PC-3 (cell line): ENCODE results near the gene TMEM229A. TPM values are rescaled to one million over a fixed set of nuclear protein-coding genes. Genes with fewer than 3 reads are reported as not detected.

Source experiments
- ATAC-seq: fragments of 200-7000 bp; cut with Tn5 transposase; 2 replicates; pipeline ENCODE4 v1.9.1; 2020; ENCODE audit warnings: mild to moderate bottlenecking, moderate library complexity
- BruUV-seq: library from RNA; stranded (reverse); fragments of 400-500 nt; replicated peaks from 2 replicates; lab custom pipeline; 2021; lab: Mats Ljungman, UMichigan
- CTCF ChIA-PET: fragments of 300-600 bp; sonication (Branson Sonifier 250); formaldehyde crosslinking; loops from one replicate; lab custom pipeline; 2022; ENCODE audit warnings: antibody characterized with exemption; lab: Charles Lee
- POLR2A ChIA-PET: fragments of 300-600 bp; sonication (Branson Sonifier 250); formaldehyde crosslinking; loops from one replicate; lab custom pipeline; 2022; ENCODE audit warnings: antibody characterized with exemption; ENCODE audit not compliant: unreplicated experiment; lab: Charles Lee
- DNase-seq: peaks from one replicate; pipeline ENCODE4 v3.0.0-alpha.2; 2015
- H2AFZ ChIP-seq: fragments of 300-600 bp; sonication (generic); 2 replicates; pipeline ENCODE4 v1.6.0; 2016; ENCODE audit warnings: antibody characterized with exemption, low read length
- H3F3A ChIP-seq: fragments of 300-600 bp; sonication (generic); one replicate; pipeline ENCODE4 v1.6.0; 2017; ENCODE audit warnings: antibody characterized with exemption, low read length, control low read depth, mild to moderate bottlenecking; ENCODE audit not compliant: unreplicated experiment
- H3K27ac ChIP-seq: fragments of 300-600 bp; sonication (generic); 2 replicates; pipeline ENCODE4 v1.5.1; 2016; ENCODE audit warnings: mild to moderate bottlenecking, low read length
- H3K27me3 ChIP-seq: fragments of 300-600 bp; sonication (generic); 2 replicates; pipeline ENCODE4 v1.6.1; 2016; ENCODE audit warnings: low read length, mixed read lengths
- H3K36me3 ChIP-seq: fragments of 300-600 bp; sonication (generic); 2 replicates; pipeline ENCODE4 v1.6.1; 2016; ENCODE audit warnings: low read depth, mixed run types, low read length, mixed read lengths
- H3K4me1 ChIP-seq: fragments of 300-600 bp; sonication (generic); 2 replicates; pipeline ENCODE4 v1.5.1; 2016; ENCODE audit warnings: low read length; ENCODE audit not compliant: insufficient read depth
- H3K4me2 ChIP-seq: fragments of 300-600 bp; sonication (generic); 2 replicates; pipeline ENCODE4 v1.6.0; 2016; ENCODE audit warnings: low read length
- H3K4me3 ChIP-seq: fragments of 300-600 bp; sonication (generic); 2 replicates; pipeline ENCODE4 v1.5.1; 2016; ENCODE audit warnings: mild to moderate bottlenecking, low read length, mixed read lengths
- H3K79me2 ChIP-seq: fragments of 300-600 bp; sonication (generic); 2 replicates; pipeline ENCODE4 v1.6.1; 2017; ENCODE audit warnings: low read length, mixed read lengths
- H3K9ac ChIP-seq: fragments of 300-600 bp; sonication (generic); 2 replicates; pipeline ENCODE4 v1.6.0; 2016; ENCODE audit warnings: mild to moderate bottlenecking, low read length
- H3K9me2 ChIP-seq: fragments of 300-600 bp; sonication (generic); replicated peaks from 2 replicates; pipeline ENCODE4 v1.6.1; 2016; ENCODE audit warnings: mixed run types, low read length, mixed read lengths
- H3K9me3 ChIP-seq: fragments of 300-600 bp; sonication (generic); 2 replicates; pipeline ENCODE4 v1.6.1; 2016; ENCODE audit warnings: low read length, mixed read lengths
- H4K20me1 ChIP-seq: fragments of 300-600 bp; sonication (generic); 2 replicates; pipeline ENCODE4 v1.6.1; 2016; ENCODE audit warnings: low read length, mixed read lengths
- CTCF ChIP-seq: fragments of 300-600 bp; sonication (generic); conservative IDR thresholded peaks from 2 replicates; pipeline ENCODE4 v1.5.1; 2017; ENCODE audit warnings: antibody characterized with exemption, low read depth, mild to moderate bottlenecking, low read length
- EZH2 ChIP-seq: fragments of 300-600 bp; sonication (generic); IDR thresholded peaks from one replicate; pipeline ENCODE4 v1.6.1; 2017; ENCODE audit warnings: antibody characterized with exemption, mild to moderate bottlenecking, low read length; ENCODE audit not compliant: unreplicated experiment
- EZH2phosphoT487 ChIP-seq: fragments of 300-600 bp; sonication (generic); IDR thresholded peaks from 2 replicates; pipeline ENCODE4 v1.6.1; 2018; ENCODE audit warnings: mild to moderate bottlenecking, antibody characterized with exemption, low read length, borderline replicate concordance
- intact Hi-C: fragments of 100-400 bp; cut with micrococcal nuclease; formaldehyde crosslinking; loops from 2 replicates; pipeline ENCODE4 v1.9.0; 2023
- total RNA-seq: library from RNA; depleted of rRNA; stranded (reverse); fragments of >200 nt; gene quantifications from 2 replicates; pipeline ENCODE4 v1.2.3, GENCODE V29; 2014

TMEM229A gene
- total RNA-seq, 1 experiment from 2014 or later: not detected

- H4K20me1 ChIP-seq: no peaks in the 10 kb centered on the region
- ChIA-PET CTCF (interaction anchor here (0.6 to 0.8 kb wide), 2 partner anchors 664 to 1678 kb away, joined by 3 read pairs; no protein-coding TSS in a partner anchor), POLR2A (no interaction called here)
- no peaks in the 10 kb centered on the region for H3K4me1 ChIP-seq
- no peaks in the 10 kb centered on the region for H3K9me3 ChIP-seq
- no peak overlapping the region for H3K4me2 ChIP-seq
- H3K79me2 ChIP-seq: no peaks in the 10 kb centered on the region
- TF ChIP-seq EZH2 (no peak), CTCF (no peak)
- DNase-seq: no peak
- H3K9me2 ChIP-seq: no peaks in the 10 kb centered on the region
- no peak overlapping the region for H3K27ac ChIP-seq
- BruUV-seq: no TSS peak
- H3F3A ChIP-seq: no peaks in the 10 kb centered on the region
- intact Hi-C loops: no loop called here
- ATAC-seq: no peak
- no peak overlapping the region for H3K9ac ChIP-seq
- no peaks in the 10 kb centered on the region for H3K36me3 ChIP-seq
- H3K27me3 ChIP-seq: 0 out of 2 replicates have a peak, but pooled peaks cover 4% of the 10 kb centered on the region
- no peak overlapping the region for H2AFZ ChIP-seq
- H3K4me3 ChIP-seq: no peak overlapping the region
Observed at GRCh38 chr7:123998921-123999320, 33.9 kb downstream of the TMEM229A start.

DNA sequence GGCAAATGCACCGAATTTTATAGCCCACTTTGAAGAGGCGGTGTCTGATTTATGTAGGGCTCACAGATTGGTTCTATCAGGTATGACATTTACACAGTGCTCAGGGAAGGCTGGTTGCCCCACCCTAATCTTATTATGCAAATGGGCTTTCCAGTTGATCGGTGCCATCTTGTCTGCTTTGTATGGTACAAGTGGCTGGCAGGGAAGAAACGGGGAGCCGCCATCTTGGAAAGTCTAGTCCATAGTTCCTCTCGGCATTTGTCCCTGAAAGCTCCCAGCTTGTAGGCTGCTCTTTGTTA lies 36.6 kb downstream of the TMEM229A start:
- Histone ChIP-seq H3K27ac (no peak overlapping the region), H2AFZ (no peak overlapping the region), H4K20me1 (no peaks in the 10 kb centered on the region), H3K4me2 (no peak overlapping the region), H3K9ac (no peak overlapping the region), H3K9me2 (no peaks in the 10 kb centered on the region), H3K36me3 (no peaks in the 10 kb centered on the region), H3K4me1 (no peaks in the 10 kb centered on the region), H3K9me3 (no peaks in the 10 kb centered on the region), H3F3A (no peaks in the 10 kb centered on the region), H3K4me3 (no peak overlapping the region), H3K79me2 (no peaks in the 10 kb centered on the region), H3K27me3 (0 out of 2 replicates have a peak, but pooled peaks cover 6% of the 10 kb centered on the region)
- POLR2A ChIA-PET: no interaction called here
- DNase-seq (no peak), ATAC-seq (no peak)
- TF ChIP-seq EZH2phosphoT487 (no peak), CTCF (no peak), EZH2 (no peak)
- BruUV-seq: no TSS peak
- CTCF ChIA-PET: no interaction called here
- intact Hi-C loops: no loop called here

DNA sequence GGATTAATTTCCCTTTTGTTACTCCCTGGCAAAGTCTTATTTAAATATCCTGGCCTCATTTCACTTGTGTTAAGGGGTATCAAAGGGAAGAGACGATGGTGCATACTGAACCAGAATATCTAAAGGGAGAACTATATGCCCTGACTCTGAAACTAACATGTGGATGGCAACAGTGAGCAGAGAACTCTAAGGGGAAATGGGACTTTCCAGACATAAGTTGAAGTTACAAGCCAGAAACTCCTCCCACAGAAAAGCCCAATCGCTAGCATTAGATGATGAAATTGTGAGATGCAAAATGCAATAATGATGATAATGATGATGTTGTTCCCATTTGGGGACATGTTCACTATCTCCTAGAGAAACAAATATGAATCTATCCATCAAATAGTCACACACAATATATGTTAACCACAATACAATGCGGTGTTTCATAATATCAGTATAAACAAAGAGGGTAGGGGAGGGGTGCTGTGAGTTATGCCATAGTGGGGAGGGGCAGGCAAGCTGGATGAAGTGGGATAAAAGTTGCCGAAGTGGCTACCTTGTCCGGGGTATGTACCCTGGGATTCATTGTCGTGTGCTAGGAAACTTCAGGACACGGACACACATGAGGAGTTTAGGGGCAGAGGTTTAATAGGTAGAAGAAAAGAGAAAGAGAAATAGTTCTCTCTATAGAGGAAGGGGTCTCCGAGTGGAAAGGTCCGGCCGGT lies 37.1 kb downstream of the TMEM229A start:
- Histone ChIP-seq H3K4me3 (no peak overlapping the region), H3F3A (no peaks in the 10 kb centered on the region), H2AFZ (no peak overlapping the region), H3K4me1 (no peaks in the 10 kb centered on the region), H3K79me2 (no peaks in the 10 kb centered on the region), H3K36me3 (no peaks in the 10 kb centered on the region), H3K27me3 (0 out of 2 replicates have a peak, but pooled peaks cover 9% of the 10 kb centered on the region), H3K27ac (no peak overlapping the region), H3K9ac (no peak overlapping the region), H3K9me3 (no peaks in the 10 kb centered on the region), H4K20me1 (no peaks in the 10 kb centered on the region), H3K4me2 (no peak overlapping the region), H3K9me2 (no peaks in the 10 kb centered on the region)
- intact Hi-C loops: no loop called here
- no TSS peak for BruUV-seq
- no peak for DNase-seq
- TF ChIP-seq EZH2phosphoT487: no peak
- TF ChIP-seq CTCF: no peak
- TF ChIP-seq EZH2: no peak
- CTCF ChIA-PET: no interaction called here
- no peak for ATAC-seq
- POLR2A ChIA-PET: no interaction called here
